Ascending aorta (tissue), 2 donors: ENCODE measurements around the gene HS1BP3. TPM values are rescaled to one million over a fixed set of nuclear protein-coding genes. Genes with fewer than 3 reads are reported as not detected.

Experiments
- DNase-seq, 2 donors: peaks; one replicate each; pipeline ENCODE4 v3.0.0-alpha.2; 2019; ENCODE audit warnings: low spot score in 2 of 2
- H3K27ac ChIP-seq, 2 donors: fragments of 200-600 bp; sonication (generic); one replicate each; pipeline ENCODE4 v1.5.1; 2016 to 2017; ENCODE audit warnings: mild to moderate bottlenecking in 1 of 2
- H3K27me3 ChIP-seq: fragments of 200-600 bp; sonication (generic); one replicate; pipeline ENCODE4 v1.5.1; 2017
- H3K36me3 ChIP-seq, 2 donors: fragments of 200-600 bp; sonication (generic); one replicate each; pipeline ENCODE4 v1.5.1; 2016
- H3K4me1 ChIP-seq, 2 donors: fragments of 200-600 bp; sonication (generic); one replicate each; pipeline ENCODE4 v1.5.1; 2016 to 2017; ENCODE audit warnings: mild to moderate bottlenecking in 1 of 2
- H3K4me3 ChIP-seq, 2 donors: fragments of 200-600 bp; sonication (generic); one replicate each; pipeline ENCODE4 v1.5.1; 2016 to 2017; ENCODE audit warnings: mild to moderate bottlenecking in 1 of 2
- H3K9me3 ChIP-seq, 2 donors: fragments of 200-600 bp; sonication (generic); one replicate each; pipeline ENCODE4 v1.5.1; 2016
- intact Hi-C: fragments of 100-400 bp; cut with DNase I; formaldehyde crosslinking; loops from one replicate; pipeline ENCODE4 v1.15.1; 2023
- total RNA-seq: library from RNA; depleted of rRNA; stranded (reverse); fragments of >200 nt; gene quantifications from one replicate; pipeline ENCODE4 v1.1.0, GENCODE V29; 2016
- TF ChIP-seq, protein P1 (sequence below), 3 experiments: fragments of 200-600 bp in 2 of 3; fragments of 450-650 bp in 1 of 3; sonication (generic) in 2 of 3; IDR thresholded peaks; one replicate each; pipeline ENCODE4 v1.5.1; 2016 to 2019; ENCODE audit warnings: antibody characterized with exemption in 3 of 3, mild to moderate bottlenecking in 1 of 3, moderate library complexity in 1 of 3

The HS1BP3 gene
- total RNA-seq, 1 donor from 2014 or later, result 40.0 TPM

DNA sequence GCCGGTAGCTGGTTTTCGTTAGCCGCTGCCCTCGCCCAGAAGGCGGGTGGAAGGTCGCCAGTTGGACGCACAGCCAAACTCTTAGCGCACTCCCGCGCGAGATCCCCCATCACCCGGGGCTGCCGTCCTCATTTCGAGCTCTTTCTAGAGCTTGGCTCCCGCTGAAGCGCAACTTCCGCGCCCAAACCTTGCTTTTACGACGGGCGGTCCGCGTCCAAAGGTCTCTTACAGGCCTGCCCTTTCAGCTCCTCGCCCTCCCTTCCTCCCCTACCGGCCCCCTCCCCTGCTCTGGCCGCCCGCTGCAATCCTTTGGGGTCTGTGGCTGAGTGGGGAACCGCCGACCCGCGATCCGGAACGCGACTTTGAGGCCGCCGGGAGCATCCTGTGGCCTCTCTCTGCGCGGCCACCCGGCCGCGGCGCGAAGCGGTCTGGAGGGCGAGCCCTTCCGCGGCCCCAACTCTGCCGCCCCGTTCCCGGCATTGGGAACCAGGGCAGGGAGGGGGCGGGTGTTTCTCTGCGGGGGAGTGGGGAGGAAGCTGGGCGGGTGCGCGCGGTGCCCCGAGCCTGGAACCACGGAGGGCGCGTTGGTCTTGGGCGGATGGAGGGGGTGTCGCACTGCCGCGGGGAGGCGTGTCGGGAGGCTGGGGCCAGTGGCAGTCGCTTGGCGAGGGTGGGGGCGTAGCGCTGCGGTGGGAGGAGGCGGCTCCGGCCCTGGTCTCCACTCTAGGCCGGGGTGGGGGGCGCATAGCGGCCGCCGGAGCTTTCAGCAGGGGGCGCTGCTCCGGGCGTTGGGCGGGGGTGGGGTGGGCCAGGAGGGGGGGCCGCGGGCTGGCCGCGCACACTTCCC is 15.6 kb upstream of the HS1BP3 start, which contains the start of gene GDF7:
GDF7 (plus strand) TSS at position 841 of the 847 bp plus-strand sequence. CDS start 96 bp downstream, outside the sequence.
- Histone ChIP-seq H3K27me3 (no peaks in the 10 kb centered on the region), H3K27ac (peak within 1 kb of the TSS; percentile 95 to 96), H3K36me3 (peaks cover 13% of the 10 kb centered on the region in 2 donors), H3K4me1 (peaks cover 3 to 20% of the 10 kb centered on the region in 2 donors), H3K9me3 (no peaks in the 10 kb centered on the region), H3K4me3 (peak within 1 kb of the TSS; percentile 63 to 72)
- intact Hi-C loops, result loop anchor here (1.0 to 5.0 kb wide), 4 partner anchors 9 to 156 kb away; partner anchors contain the start of genes HS1BP3 and LDAH
- TF ChIP-seq, protein P1, sequence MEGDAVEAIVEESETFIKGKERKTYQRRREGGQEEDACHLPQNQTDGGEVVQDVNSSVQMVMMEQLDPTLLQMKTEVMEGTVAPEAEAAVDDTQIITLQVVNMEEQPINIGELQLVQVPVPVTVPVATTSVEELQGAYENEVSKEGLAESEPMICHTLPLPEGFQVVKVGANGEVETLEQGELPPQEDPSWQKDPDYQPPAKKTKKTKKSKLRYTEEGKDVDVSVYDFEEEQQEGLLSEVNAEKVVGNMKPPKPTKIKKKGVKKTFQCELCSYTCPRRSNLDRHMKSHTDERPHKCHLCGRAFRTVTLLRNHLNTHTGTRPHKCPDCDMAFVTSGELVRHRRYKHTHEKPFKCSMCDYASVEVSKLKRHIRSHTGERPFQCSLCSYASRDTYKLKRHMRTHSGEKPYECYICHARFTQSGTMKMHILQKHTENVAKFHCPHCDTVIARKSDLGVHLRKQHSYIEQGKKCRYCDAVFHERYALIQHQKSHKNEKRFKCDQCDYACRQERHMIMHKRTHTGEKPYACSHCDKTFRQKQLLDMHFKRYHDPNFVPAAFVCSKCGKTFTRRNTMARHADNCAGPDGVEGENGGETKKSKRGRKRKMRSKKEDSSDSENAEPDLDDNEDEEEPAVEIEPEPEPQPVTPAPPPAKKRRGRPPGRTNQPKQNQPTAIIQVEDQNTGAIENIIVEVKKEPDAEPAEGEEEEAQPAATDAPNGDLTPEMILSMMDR (IDR thresholded peaks at IDR 0.05), result peak in 2 of 3 experiments; percentile 53 to 71
- peak; percentile 69 to 94 for DNase-seq

DNA sequence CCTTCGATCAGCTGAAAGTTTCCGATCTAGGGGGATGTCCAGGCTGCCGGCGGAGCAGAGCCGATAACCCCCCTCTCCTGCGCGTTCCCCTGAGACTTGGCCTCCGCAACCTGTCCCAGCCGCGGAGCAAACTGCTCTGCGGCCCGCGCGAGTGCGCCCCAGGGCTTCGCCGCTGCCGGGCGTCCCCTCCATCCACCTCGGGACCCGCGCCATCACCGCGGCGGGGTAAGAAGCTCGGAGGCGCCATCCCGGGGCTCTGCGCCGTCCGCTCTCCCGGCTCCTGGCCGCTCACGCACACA is 15.1 kb upstream of the HS1BP3 start:
- H3K9me3 ChIP-seq, result no peaks in the 10 kb centered on the region
- H3K27me3 ChIP-seq, result no peaks in the 10 kb centered on the region
- peak overlapping the region; percentile 95 to 96 for H3K27ac ChIP-seq
- TF ChIP-seq, protein P1 (IDR thresholded peaks at IDR 0.05), result no peak
- intact Hi-C loops, result loop anchor here (1.0 to 5.0 kb wide), 3 partner anchors 15 to 157 kb away; partner anchors contain the start of genes HS1BP3 and LDAH
- peaks cover 8 to 9% of the 10 kb centered on the region in 2 donors for H3K36me3 ChIP-seq
- H3K4me1 ChIP-seq, result peaks cover 3 to 20% of the 10 kb centered on the region in 2 donors
- no peak for DNase-seq
- peak overlapping the region; percentile 63 to 72 for H3K4me3 ChIP-seq

DNA sequence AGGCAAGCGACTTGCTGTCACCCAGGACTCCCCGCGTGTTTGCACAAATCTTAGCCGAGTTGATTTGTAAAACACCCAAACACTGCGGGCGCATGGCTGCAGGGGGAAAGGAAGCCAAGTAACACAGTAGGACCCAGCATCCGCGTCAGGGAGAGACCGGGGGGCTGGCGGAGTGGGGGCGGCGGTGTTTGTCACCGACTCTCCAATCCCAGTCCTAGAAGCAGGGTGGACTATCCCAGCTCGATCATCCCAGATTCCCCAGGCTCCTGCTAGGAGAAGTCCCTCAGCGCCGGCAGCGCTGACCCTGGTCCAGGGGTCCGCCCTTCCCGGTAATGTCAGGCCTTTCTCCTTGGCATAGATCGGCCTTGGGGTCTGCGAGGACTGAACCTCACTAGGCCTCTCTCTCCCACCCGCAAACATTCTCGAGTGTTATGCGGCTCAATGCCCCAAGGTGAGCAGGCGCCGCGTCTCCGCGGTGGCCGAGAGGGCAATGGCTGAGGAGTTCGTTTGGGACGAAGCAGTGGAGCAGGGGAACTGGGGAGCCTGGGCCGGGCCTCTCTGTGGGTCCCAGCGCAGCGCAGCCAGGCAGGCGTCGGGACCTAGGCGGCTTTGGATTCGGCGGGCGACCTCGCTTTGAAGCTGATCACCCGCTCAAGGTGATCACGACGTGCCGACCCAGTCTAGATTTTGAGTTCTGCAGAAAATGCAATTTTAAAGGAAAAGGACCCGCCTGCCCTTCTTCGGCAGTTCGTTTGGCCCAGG is 14.5 kb upstream of the HS1BP3 start:
- H3K27me3 ChIP-seq, result no peaks in the 10 kb centered on the region
- intact Hi-C loops, result loop anchor here (1.0 to 5.0 kb wide), 3 partner anchors 14 to 157 kb away; partner anchors contain the start of genes HS1BP3 and LDAH
- H3K9me3 ChIP-seq, result no peaks in the 10 kb centered on the region
- H3K4me3 ChIP-seq, result peak overlapping the region; percentile 63 to 72
- peaks cover 4 to 5% of the 10 kb centered on the region in 2 donors for H3K36me3 ChIP-seq
- TF ChIP-seq, protein P1 (IDR thresholded peaks at IDR 0.05), result no peak
- peaks cover 3 to 20% of the 10 kb centered on the region in 2 donors for H3K4me1 ChIP-seq
- H3K27ac ChIP-seq, result peak overlapping the region; percentile 95 to 96
- DNase-seq, result peak in 1 of 2 donors; percentile 71

DNA sequence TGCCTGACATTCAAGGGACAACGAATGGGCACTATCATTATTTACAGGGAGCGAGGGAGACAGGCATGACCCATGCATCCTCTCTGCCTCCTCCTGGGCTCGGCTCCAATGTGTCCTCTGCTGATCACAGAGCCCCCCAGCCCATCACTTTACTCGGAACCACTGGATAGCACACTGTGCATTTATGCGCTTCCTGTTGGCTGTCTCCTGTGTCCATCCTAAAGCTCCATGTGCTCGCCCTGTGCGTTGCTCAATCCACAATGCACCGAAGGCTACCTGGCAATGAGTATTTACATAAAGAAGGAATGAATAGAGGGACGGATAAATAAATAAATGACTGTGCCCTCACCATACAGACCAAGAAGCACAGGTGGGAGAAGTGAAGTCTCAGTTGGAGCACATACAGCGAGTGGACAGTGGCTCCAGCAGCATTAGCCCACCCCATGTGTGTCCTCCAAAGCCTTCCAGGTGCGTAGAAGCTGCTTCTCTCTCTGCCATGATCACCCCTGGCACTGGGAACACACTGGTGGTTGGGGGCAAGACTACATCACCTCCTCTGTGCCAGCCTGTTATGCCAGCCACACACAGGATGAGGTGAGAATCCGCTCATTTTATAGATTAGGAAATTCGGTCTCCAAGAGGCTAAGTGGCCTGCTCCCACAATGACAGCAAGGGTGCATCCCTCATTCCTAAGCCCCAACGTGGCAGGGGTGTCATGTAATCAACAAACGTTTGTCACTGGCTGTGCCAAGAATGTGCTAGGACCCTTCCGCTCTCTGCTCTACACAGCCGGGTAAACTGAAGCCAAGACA is 13.7 kb upstream of the HS1BP3 start:
- Histone ChIP-seq H3K9me3 (no peaks in the 10 kb centered on the region), H3K4me1 (peaks cover 3 to 14% of the 10 kb centered on the region in 2 donors), H3K27ac (peak overlapping the region; percentile 95 to 96), H3K27me3 (no peaks in the 10 kb centered on the region), H3K36me3 (no peaks in the 10 kb centered on the region), H3K4me3 (peak overlapping the region; percentile 63 to 72)
- intact Hi-C loops, result loop anchor here (5.0 kb wide), 2 partner anchors 58 to 503 kb away; no protein-coding TSS in a partner anchor
- TF ChIP-seq, protein P1 (IDR thresholded peaks at IDR 0.05), result no peak
- DNase-seq, result peak in 1 of 2 donors; percentile 62

DNA sequence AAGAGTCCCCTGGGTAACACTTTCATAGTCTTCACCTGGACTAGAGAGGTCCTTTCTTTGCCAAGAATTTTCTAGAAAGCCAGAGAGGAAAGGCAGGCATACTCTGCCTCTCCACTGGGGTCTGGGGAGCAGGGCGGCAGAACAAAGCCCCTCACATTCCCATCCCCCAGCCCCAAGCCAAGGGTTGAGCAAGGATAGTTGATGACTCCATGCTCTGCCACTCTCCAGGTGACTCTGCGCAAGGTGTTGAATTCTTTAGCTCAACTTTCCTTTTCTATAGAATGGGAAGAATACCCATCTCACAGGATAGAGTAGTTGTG is 13.1 kb upstream of the HS1BP3 start:
- intact Hi-C loops, result loop anchor here (5.0 kb wide), 1 partner anchor 503 kb away; no protein-coding TSS in a partner anchor
- H3K36me3 ChIP-seq, result no peaks in the 10 kb centered on the region
- H3K27ac ChIP-seq, result peak overlapping the region in 1 of 2 donors; percentile 19
- no peaks in the 10 kb centered on the region for H3K27me3 ChIP-seq
- H3K9me3 ChIP-seq, result no peaks in the 10 kb centered on the region
- TF ChIP-seq, protein P1 (IDR thresholded peaks at IDR 0.05), result no peak
- peaks cover 2 to 14% of the 10 kb centered on the region in 2 donors for H3K4me1 ChIP-seq
- no peak for DNase-seq
- H3K4me3 ChIP-seq, result peak overlapping the region in 1 of 2 donors; percentile 72
